Left lung (tissue), 10 donors: ENCODE measurements around the gene LYVE1. TPM values are rescaled to one million over a fixed set of nuclear protein-coding genes. Genes with fewer than 3 reads are reported as not detected.
A peak's percentile ranks its signal among the peaks of the same experiment; 100 is the strongest.

Experiments
- ATAC-seq: fragments of 200-7000 bp; cut with Tn5 transposase; one replicate; pipeline ENCODE4 v1.9.1; 2020; ENCODE audit warnings: moderate library complexity
- DNase-seq, 4 donors: peaks; one replicate each; pipeline ENCODE4 v3.0.0-alpha.2; 2013 to 2020
- H3K27ac ChIP-seq, 2 donors: fragments of 200-600 bp; sonication (generic) in 1 of 2; one replicate each; pipeline versions ENCODE4 v1.5.0 to v1.8.0; 2020 to 2021
- H3K27me3 ChIP-seq, 2 donors: fragments of 200-600 bp; sonication (generic) in 1 of 2; one replicate each; pipeline versions ENCODE4 v1.5.0 to v1.8.0; 2020 to 2021
- H3K36me3 ChIP-seq, 2 donors: fragments of 200-600 bp; sonication (generic) in 1 of 2; one replicate each; pipeline versions ENCODE4 v1.5.0 to v1.8.0; 2020 to 2021
- H3K4me1 ChIP-seq, 2 donors: fragments of 200-600 bp; one replicate each; pipeline ENCODE4 v1.8.0; 2021
- H3K4me3 ChIP-seq, 2 donors: fragments of 200-600 bp; sonication (generic) in 1 of 2; one replicate each; pipeline versions ENCODE4 v1.5.0 to v1.8.0; 2020 to 2021; ENCODE audit warnings: mild to moderate bottlenecking in 1 of 2
- H3K9me3 ChIP-seq, 2 donors: fragments of 200-600 bp; sonication (generic) in 1 of 2; one replicate each; pipeline versions ENCODE4 v1.5.0 to v1.8.0; 2020 to 2021
- intact Hi-C, 2 donors: fragments of 100-400 bp; cut with DNase I; formaldehyde crosslinking; loops; one replicate each; pipeline versions ENCODE4 v1.11.2 to v1.14.2; 2022
- polyA plus RNA-seq, 6 donors: library from polyadenylated mRNA; unstranded; fragments of 120-200 nt; gene quantifications; one replicate each; pipeline ENCODE4 v1.2.1, GENCODE V29; 2013; ENCODE audit not compliant: insufficient read length in 6 of 6
- total RNA-seq, 2 donors: library from RNA; stranded (reverse); fragmentation: NEBNext Ultra II Directional; extraction: Animal tissue kit (Norgen Biotek cat#: 25700); gene quantifications; one replicate each; pipeline ENCODE4 v1.2.1, GENCODE V29; 2021
- TF ChIP-seq, protein P1 (sequence below), 2 donors: fragments of 200-600 bp; sonication (generic) in 1 of 2; IDR thresholded peaks; one replicate each; pipeline versions ENCODE4 v1.5.0 to v1.8.0; 2021; ENCODE audit warnings: antibody characterized with exemption in 2 of 2
- donor health status: DM: no; HTN: yes; CAD: no.
- donor health status: DM: no; HTN: no; CAD: no.

Gene LYVE1
- total and polyA plus RNA-seq, 8 donors: 40.5 to 219 (median 166) TPM

DNA sequence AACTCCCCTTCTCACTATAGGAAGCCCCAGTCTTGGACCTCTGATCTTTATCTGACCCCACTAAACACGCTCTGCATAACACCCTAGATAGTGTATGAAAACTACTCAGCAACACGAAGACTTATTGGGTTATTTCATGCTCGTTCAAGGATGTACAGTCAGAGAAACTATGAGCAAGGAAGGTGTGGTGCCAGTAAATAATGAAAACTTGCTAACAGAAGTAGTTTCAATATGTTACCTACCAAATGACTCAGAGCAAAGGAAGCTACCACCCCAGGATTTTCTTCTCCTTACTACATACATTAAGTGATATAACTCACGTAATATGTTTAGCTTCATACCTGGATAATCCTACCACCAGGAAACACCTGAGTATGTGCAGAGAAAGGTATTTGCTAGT is 25.9 kb upstream of the LYVE1 start:
- Histone ChIP-seq H3K9me3 (no peaks in the 10 kb centered on the region), H3K4me3 (no peak overlapping the region), H3K27me3 (no peaks in the 10 kb centered on the region), H3K27ac (no peak overlapping the region), H3K36me3 (no peaks in the 10 kb centered on the region), H3K4me1 (peaks cover 5 to 66% of the 10 kb centered on the region in 2 donors)
- DNase-seq (no peak), ATAC-seq (peak; percentile 33)
- TF ChIP-seq, protein P1, sequence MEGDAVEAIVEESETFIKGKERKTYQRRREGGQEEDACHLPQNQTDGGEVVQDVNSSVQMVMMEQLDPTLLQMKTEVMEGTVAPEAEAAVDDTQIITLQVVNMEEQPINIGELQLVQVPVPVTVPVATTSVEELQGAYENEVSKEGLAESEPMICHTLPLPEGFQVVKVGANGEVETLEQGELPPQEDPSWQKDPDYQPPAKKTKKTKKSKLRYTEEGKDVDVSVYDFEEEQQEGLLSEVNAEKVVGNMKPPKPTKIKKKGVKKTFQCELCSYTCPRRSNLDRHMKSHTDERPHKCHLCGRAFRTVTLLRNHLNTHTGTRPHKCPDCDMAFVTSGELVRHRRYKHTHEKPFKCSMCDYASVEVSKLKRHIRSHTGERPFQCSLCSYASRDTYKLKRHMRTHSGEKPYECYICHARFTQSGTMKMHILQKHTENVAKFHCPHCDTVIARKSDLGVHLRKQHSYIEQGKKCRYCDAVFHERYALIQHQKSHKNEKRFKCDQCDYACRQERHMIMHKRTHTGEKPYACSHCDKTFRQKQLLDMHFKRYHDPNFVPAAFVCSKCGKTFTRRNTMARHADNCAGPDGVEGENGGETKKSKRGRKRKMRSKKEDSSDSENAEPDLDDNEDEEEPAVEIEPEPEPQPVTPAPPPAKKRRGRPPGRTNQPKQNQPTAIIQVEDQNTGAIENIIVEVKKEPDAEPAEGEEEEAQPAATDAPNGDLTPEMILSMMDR (IDR thresholded peaks at IDR 0.05): no peak
- intact Hi-C loops: no loop called here

DNA sequence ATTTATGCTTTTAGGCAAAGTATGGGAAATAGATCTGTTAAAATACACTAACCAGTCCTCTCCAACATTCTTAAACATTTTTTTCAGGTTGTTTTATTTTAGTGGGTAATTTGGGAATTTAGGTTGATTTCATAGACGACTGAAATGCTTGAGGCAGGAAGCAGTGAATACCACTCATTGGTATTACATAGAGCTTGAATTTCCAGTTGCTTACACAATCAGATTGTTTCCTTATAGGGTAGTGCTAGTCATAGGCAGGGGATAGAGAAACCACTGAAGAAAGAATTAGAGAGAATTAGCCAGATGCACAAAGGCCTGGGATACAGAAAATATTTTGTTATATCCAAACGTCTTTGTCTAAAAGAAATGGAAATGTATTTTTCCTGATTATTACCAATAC is 23.9 kb upstream of the LYVE1 start:
- intact Hi-C loops: no loop called here

DNA sequence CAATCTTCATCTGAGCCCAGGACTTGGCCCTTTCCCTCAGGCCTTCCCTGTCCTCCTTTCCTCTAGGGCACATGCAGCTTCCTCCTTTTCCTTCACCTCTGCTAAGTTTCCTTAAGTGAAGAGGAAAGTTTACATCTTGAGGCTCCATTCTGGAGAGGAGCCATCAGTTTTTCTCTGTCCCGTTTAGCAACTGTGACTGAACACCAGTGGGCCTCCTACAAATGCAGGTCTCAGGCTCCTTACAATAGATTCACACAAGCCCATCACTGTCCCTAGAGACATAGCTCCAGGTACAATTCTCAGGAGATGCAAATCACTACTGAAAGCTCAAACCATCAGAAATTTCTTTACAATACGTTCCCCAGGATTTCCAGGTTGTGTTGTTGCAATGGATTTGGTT is 23.3 kb upstream of the LYVE1 start:
- Histone ChIP-seq H3K36me3 (no peaks in the 10 kb centered on the region), H3K9me3 (no peaks in the 10 kb centered on the region), H3K27ac (peak overlapping the region; percentile 50 to 59), H3K27me3 (no peaks in the 10 kb centered on the region), H3K4me3 (no peak overlapping the region), H3K4me1 (peaks cover 0 to 56% of the 10 kb centered on the region in 2 donors)
- TF ChIP-seq, protein P1 (IDR thresholded peaks at IDR 0.05): no peak
- ATAC-seq: no peak
- DNase-seq: no peak
- intact Hi-C loops: no loop called here

More for the DNA sequence above, 23.9 kb upstream of the LYVE1 start:
- H3K9me3 ChIP-seq: no peaks in the 10 kb centered on the region
- no peaks in the 10 kb centered on the region for H3K36me3 ChIP-seq
- no peaks in the 10 kb centered on the region for H3K27me3 ChIP-seq
- peaks cover 0 to 61% of the 10 kb centered on the region in 2 donors for H3K4me1 ChIP-seq
- no peak overlapping the region for H3K4me3 ChIP-seq
- DNase-seq: no peak
- H3K27ac ChIP-seq: peak overlapping the region; percentile 50 to 59
- TF ChIP-seq, protein P1 (IDR thresholded peaks at IDR 0.05): no peak
- peak; percentile 81 for ATAC-seq

DNA sequence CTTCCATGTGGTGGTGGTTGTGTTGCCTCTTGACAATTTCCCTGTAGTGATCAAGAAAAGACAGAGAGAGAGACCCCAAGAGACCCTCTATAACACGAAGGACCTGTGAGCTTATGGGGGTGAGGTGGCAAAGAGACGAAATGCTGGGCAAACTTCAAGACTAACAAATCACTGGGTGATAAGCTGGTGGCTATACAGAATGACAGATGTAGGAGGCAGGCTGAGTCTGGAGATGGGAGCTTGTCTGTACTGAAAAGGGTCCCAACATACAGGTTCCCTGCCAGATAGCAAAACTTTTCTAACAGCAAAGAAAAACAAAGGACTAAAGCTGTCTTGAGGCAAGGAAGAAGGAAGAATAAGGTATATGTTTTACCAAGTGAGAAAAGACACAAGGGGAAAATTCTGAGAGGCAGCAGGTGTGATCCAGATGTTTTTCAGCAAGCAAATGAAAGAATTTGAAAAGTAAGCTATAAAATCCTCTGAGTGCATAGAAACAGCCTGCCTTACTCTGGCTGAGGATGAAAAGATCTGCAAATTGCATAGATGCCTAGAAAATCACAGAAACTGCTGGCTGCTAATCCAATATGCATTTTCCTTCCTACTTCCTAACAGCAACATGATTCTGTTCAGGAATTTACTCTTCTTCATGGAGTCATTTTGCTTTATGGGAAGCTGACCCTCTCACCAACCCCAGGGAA is 21.9 kb upstream of the LYVE1 start:
- intact Hi-C loops: no loop called here

DNA sequence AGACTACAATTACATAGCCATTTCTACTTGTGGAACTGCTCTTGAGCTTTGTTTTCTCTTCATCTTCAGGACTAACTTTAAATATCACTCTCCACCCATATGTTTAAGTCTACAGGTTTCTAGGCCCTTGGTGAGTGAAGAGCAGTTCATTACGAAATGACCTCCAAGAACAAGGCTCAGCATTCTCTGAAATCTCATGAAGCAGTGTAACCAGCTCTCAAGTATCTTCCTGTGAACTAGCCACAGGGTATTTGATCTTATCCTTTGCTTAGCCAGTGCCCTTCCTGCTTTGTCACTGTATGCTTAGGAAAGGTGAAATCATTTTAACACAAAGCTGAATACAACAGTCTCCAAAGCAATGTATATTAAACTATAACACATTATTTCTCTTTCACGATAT is 20.4 kb upstream of the LYVE1 start:
- ATAC-seq: peak; percentile 85
- H3K9me3 ChIP-seq: no peaks in the 10 kb centered on the region
- H3K4me1 ChIP-seq: peaks cover 0 to 67% of the 10 kb centered on the region in 2 donors
- no peak overlapping the region for H3K4me3 ChIP-seq
- TF ChIP-seq, protein P1 (IDR thresholded peaks at IDR 0.05): no peak
- H3K27me3 ChIP-seq: no peaks in the 10 kb centered on the region
- H3K36me3 ChIP-seq: no peaks in the 10 kb centered on the region
- intact Hi-C loops: loop anchor here in 1 of 2 donors (10.0 kb wide), 1 partner anchor 66 kb away; no protein-coding TSS in a partner anchor
- DNase-seq: no peak
- peak overlapping the region; percentile 4 to 58 for H3K27ac ChIP-seq

More for the DNA sequence above, 21.9 kb upstream of the LYVE1 start:
- H3K4me1 ChIP-seq: peaks cover 0 to 58% of the 10 kb centered on the region in 2 donors
- H3K27ac ChIP-seq: peak overlapping the region in 1 of 2 donors; percentile 59
- H3K27me3 ChIP-seq: no peaks in the 10 kb centered on the region
- no peak overlapping the region for H3K4me3 ChIP-seq
- no peaks in the 10 kb centered on the region for H3K36me3 ChIP-seq
- TF ChIP-seq, protein P1 (IDR thresholded peaks at IDR 0.05): no peak
- no peak for ATAC-seq
- DNase-seq: no peak
- H3K9me3 ChIP-seq: no peaks in the 10 kb centered on the region
